Liver (tissue), 3 donors: Measurements from ENCODE around the gene PPP1R12C.
"Not testable (repeated sequence)": the region's sequence is repeated elsewhere in the genome, so short reads cannot be mapped to it uniquely, and the experiment has no call there.

Source experiments
- EGR1 ChIP-seq, 2 donors: IDR thresholded peaks; 2 replicates each; pipeline ENCODE4 v1.6.1; 2016 to 2018; ENCODE audit warnings: antibody characterized with exemption in 2 of 2, low read depth in 2 of 2
- HNF4A ChIP-seq, 2 donors: conservative IDR thresholded peaks; 2 replicates each; pipeline ENCODE4 v1.6.1; 2016; ENCODE audit warnings: antibody characterized with exemption in 2 of 2, mild to moderate bottlenecking in 2 of 2
- RAD21 ChIP-seq, 2 donors: IDR thresholded peaks; 2 replicates each; pipeline ENCODE4 v1.6.1; 2016; ENCODE audit warnings: antibody characterized with exemption in 2 of 2, mild to moderate bottlenecking in 2 of 2
- TAF1 ChIP-seq: conservative IDR thresholded peaks from 2 replicates; pipeline ENCODE4 v1.6.1; 2016; ENCODE audit warnings: antibody characterized with exemption, mild to moderate bottlenecking
- TF ChIP-seq, protein P1 (sequence below): fragments of 150-350 bp; IDR thresholded peaks from 2 replicates; pipeline ENCODE4 v1.5.1; 2017; ENCODE audit warnings: improper control_type of control experiment, low read depth, low read length; ENCODE audit not compliant: missing input control
- TF ChIP-seq, protein P2 (sequence below): IDR thresholded peaks from 2 replicates; pipeline ENCODE4 v1.6.1; 2016; ENCODE audit warnings: antibody characterized with exemption
- TF ChIP-seq, protein P3 (sequence below): IDR thresholded peaks from 2 replicates; pipeline ENCODE4 v1.6.1; 2016; ENCODE audit warnings: antibody characterized with exemption, mild to moderate bottlenecking
- donor health status: healthy.
- donor health status: healthy.

- TF ChIP-seq, protein P1, sequence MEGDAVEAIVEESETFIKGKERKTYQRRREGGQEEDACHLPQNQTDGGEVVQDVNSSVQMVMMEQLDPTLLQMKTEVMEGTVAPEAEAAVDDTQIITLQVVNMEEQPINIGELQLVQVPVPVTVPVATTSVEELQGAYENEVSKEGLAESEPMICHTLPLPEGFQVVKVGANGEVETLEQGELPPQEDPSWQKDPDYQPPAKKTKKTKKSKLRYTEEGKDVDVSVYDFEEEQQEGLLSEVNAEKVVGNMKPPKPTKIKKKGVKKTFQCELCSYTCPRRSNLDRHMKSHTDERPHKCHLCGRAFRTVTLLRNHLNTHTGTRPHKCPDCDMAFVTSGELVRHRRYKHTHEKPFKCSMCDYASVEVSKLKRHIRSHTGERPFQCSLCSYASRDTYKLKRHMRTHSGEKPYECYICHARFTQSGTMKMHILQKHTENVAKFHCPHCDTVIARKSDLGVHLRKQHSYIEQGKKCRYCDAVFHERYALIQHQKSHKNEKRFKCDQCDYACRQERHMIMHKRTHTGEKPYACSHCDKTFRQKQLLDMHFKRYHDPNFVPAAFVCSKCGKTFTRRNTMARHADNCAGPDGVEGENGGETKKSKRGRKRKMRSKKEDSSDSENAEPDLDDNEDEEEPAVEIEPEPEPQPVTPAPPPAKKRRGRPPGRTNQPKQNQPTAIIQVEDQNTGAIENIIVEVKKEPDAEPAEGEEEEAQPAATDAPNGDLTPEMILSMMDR, result not testable (repeated sequence)
- not testable (repeated sequence) for TF ChIP-seq TAF1; RAD21 (IDR thresholded peaks at IDR 0.05); HNF4A (conservative IDR thresholded peaks at IDR 0.05); EGR1 (IDR thresholded peaks at IDR 0.05; ENCODE audit: low read depth in 2 of 2)
- TF ChIP-seq, protein P2, sequence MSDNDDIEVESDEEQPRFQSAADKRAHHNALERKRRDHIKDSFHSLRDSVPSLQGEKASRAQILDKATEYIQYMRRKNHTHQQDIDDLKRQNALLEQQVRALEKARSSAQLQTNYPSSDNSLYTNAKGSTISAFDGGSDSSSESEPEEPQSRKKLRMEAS, result not testable (repeated sequence)
- TF ChIP-seq, protein P3, sequence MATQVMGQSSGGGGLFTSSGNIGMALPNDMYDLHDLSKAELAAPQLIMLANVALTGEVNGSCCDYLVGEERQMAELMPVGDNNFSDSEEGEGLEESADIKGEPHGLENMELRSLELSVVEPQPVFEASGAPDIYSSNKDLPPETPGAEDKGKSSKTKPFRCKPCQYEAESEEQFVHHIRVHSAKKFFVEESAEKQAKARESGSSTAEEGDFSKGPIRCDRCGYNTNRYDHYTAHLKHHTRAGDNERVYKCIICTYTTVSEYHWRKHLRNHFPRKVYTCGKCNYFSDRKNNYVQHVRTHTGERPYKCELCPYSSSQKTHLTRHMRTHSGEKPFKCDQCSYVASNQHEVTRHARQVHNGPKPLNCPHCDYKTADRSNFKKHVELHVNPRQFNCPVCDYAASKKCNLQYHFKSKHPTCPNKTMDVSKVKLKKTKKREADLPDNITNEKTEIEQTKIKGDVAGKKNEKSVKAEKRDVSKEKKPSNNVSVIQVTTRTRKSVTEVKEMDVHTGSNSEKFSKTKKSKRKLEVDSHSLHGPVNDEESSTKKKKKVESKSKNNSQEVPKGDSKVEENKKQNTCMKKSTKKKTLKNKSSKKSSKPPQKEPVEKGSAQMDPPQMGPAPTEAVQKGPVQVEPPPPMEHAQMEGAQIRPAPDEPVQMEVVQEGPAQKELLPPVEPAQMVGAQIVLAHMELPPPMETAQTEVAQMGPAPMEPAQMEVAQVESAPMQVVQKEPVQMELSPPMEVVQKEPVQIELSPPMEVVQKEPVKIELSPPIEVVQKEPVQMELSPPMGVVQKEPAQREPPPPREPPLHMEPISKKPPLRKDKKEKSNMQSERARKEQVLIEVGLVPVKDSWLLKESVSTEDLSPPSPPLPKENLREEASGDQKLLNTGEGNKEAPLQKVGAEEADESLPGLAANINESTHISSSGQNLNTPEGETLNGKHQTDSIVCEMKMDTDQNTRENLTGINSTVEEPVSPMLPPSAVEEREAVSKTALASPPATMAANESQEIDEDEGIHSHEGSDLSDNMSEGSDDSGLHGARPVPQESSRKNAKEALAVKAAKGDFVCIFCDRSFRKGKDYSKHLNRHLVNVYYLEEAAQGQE, result not testable (repeated sequence)
Measured at GRCh38 chr19:55065516-55065915, 51.9 kb downstream of the PPP1R12C start.
